Hematopoietic multipotent progenitor cell treated with erythropoietin and hydrocortisone succinate and interleukin-3 and kit ligand, for 17 days (in vitro differentiated cells): ENCODE measurements around the gene MYOZ3.

Source experiments
- DNase-seq: peaks from one replicate; pipeline ENCODE4 v3.0.0-alpha.2; 2015; ENCODE audit warnings: low spot score

MYOZ3 gene

GRCh38 chr5:150659360-150660107 is 1.5 kb upstream of the MYOZ3 start:
- no peak for DNase-seq

GRCh38 chr5:150660108-150660831 is 781 bp upstream of the MYOZ3 start:
- DNase-seq, result no peak

- DNase-seq, result no peak
Measured at GRCh38 chr5:150661821-150662596, 958 bp downstream of the MYOZ3 start.

GRCh38 chr5:150662731-150663516 is 1.9 kb downstream of the MYOZ3 start:
- no peak for DNase-seq

GRCh38 chr5:150663936-150664335 is 2.9 kb downstream of the MYOZ3 start:
- no peak for DNase-seq

- no peak for DNase-seq
Measured at GRCh38 chr5:150665044-150665443, 4.0 kb downstream of the MYOZ3 start.

- no peak for DNase-seq
Measured at GRCh38 chr5:150670275-150670947, 9.4 kb downstream of the MYOZ3 start.

- no peak for DNase-seq
Measured at GRCh38 chr5:150670948-150671310, 9.9 kb downstream of the MYOZ3 start.

GRCh38 chr5:150671509-150672236 is 10.6 kb downstream of the MYOZ3 start:
- no peak for DNase-seq

GRCh38 chr5:150672237-150672883 is 11.3 kb downstream of the MYOZ3 start:
- DNase-seq, result no peak

GRCh38 chr5:150672884-150673275 is 11.8 kb downstream of the MYOZ3 start:
- no peak for DNase-seq

- no peak for DNase-seq
Measured at GRCh38 chr5:150674341-150674821, 13.3 kb downstream of the MYOZ3 start.

- DNase-seq, result no peak
Measured at GRCh38 chr5:150675069-150675468, 14.0 kb downstream of the MYOZ3 start.

GRCh38 chr5:150676578-150676977 is 15.5 kb downstream of the MYOZ3 start:
- no peak for DNase-seq

- no peak for DNase-seq
Measured at GRCh38 chr5:150689120-150689519, 28.1 kb downstream of the MYOZ3 start.

GRCh38 chr5:150690760-150691159 is 29.7 kb downstream of the MYOZ3 start:
- no peak for DNase-seq

- no peak for DNase-seq
Measured at GRCh38 chr5:150692276-150692675, 31.2 kb downstream of the MYOZ3 start.

- DNase-seq, result peak; percentile 23
Measured at GRCh38 chr5:150694612-150695011, 33.6 kb downstream of the MYOZ3 start.

GRCh38 chr5:150700246-150700593 is 39.2 kb downstream of the MYOZ3 start:
- no peak for DNase-seq
